GM04503 (cell line): ENCODE data around the gene VAV1.
A peak's percentile ranks its signal among the peaks of the same experiment; 100 is the strongest.
"Not testable (repeated sequence)": the region's sequence is repeated elsewhere in the genome, so short reads cannot be mapped to it uniquely, and the experiment has no call there.

ENCODE experiments used
- DNase-seq: peaks from one replicate; pipeline ENCODE4 v3.0.0-alpha.2; 2012; ENCODE audit warnings: low read depth

VAV1 gene

DNA sequence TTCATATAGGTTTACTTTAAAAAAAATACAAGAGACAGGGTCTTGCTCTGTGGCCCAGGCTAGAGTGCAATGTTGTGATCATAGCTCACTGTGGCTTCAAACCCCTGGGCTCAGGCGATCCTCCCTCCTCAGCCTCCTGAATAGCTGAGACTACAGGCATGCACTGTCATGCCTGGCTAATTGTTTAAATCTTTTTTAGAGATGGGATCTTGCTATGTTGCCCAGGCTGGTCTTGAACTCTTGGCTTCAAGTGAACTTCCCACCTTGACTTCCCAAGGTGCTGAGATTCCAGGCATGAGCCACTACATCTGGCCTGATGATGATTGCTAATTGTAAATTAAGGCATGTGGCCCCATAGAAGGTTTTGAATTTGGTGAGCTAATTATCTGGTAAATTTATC lies 79.5 kb downstream of the VAV1 start:
- no peak for DNase-seq

- no peak for DNase-seq
These were observed 81.4 kb downstream of the VAV1 start for GRCh38 chr19:6853868-6854267.

GRCh38 chr19:6854758-6855157 lies 82.2 kb downstream of the VAV1 start:
- DNase-seq, result no peak

GRCh38 chr19:6856749-6857372 lies 84.4 kb downstream of the VAV1 start:
- no peak for DNase-seq

- DNase-seq, result no peak
These were observed 89.3 kb downstream of the VAV1 start for GRCh38 chr19:6861683-6862286.

GRCh38 chr19:6862673-6863078 lies 90.2 kb downstream of the VAV1 start:
- DNase-seq, result peak; percentile 22

DNA sequence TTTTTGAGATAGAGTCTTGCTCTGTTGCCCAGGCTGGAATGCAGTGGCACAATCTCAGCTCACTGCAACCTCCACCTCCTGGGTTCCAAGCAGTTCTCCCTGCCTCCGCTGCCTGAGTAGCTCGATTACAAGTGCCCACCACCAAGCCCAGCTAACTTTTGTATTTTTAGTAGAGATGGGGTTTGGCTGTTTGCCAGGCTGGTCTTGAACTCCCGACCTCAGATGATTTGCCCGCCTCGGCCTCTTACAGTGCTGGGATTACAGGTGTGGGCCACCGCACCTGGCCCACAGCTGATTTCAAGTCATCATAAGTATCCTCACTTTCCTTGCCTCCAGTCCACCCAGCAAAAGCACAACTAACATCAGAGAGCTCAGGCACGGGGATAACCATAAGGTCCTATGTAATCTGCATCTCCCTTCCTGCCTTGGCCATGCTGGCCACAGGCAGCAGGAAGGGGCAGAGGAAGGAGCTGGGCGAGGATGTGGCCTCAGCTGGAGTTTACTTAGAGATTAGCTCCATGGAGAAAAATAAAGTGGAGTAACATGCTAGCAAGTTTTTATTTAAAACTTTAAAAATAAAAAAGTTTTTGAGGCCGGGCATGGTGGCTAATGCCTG lies 91.9 kb downstream of the VAV1 start:
- no peak for DNase-seq

GRCh38 chr19:6865849-6866248 lies 93.3 kb downstream of the VAV1 start:
- DNase-seq, result no peak

DNA sequence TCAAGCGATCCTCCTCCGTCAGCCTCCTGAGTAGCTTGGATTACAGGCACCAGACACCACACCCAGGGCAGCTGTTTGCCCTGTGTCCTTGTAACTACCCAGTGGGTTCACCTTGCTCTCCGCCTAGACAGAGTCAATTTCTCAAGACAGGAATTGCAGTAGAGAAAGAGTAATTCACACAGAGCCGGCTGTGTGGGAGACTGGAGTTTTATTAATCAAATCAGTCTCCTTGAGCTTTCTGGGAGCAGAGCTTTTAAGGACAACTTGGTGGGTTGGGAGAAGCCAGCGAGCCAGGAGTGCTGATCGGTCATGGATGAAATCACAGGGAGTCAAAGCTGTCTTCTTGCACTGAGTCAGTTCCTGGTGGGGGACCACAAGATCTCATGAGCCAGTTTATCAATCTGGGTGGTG lies 94.2 kb downstream of the VAV1 start:
- DNase-seq, result no peak

- no peak for DNase-seq
These were observed 95.8 kb downstream of the VAV1 start for GRCh38 chr19:6868351-6868750.

- not testable (repeated sequence) for DNase-seq
These were observed 96.8 kb downstream of the VAV1 start for GRCh38 chr19:6869151-6869882.

GRCh38 chr19:6873708-6874431 lies 101.4 kb downstream of the VAV1 start:
- no peak for DNase-seq

DNA sequence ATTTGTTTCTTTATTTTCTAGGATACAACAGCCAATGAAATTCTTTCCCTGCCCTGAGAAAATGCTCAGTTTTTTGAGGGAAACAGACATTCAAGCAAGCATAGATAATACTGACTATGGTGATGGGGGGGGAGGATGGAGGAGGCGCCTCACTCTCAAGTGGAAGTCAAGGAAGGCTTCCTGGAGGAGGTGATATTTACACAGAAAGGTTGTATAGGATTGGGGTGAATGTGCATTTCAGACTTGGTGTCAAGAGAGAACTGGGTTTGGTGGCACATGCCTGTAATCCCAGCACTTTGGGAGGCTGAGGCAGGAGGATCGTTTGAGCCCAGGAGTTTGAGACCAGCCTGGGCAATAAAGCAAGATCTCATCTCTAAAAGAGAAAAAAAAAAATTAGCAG lies 102.7 kb downstream of the VAV1 start:
- DNase-seq, result no peak

DNA sequence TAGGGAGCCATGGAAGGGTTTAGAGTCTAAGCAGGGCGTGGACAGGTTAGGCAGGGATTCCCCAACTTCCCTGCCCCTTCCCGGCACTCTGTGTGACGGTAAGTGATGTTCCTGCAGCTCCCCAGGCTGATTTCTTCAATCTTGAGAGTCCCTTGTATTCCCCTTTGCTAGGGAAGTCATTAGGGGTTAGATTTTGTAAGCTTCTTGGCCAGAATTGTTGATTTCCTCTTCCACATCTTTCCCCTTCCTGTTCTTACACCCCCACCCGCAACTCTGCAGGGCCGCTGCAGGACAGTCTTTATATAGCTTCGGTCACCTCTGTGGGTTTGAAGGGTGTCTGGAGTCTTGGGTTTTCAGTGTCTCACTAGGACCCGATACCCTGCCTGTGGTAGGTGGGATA lies 104.2 kb downstream of the VAV1 start:
- DNase-seq, result no peak

DNA sequence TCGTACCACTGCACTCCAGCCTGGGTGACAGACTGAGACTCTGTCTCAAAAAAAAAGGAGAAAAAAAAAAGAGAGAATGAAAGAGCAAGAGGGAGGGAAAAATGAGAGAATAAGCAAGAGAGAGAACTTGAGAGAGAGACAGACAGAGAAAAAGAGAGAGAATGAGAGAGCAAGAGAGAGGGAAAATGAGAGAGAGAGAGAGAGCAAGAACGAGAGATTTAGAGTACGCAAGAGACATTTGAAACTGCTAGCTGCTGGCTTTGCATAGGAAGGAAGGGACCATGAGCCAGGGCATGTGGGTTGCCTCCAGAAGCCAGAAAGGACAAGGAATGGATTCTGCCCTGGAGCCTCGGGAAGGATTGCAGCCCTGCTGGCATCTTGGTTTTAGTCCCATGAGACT lies 105.3 kb downstream of the VAV1 start:
- no peak for DNase-seq

- DNase-seq, result no peak
These were observed 113.9 kb downstream of the VAV1 start for GRCh38 chr19:6886277-6886897.

DNA sequence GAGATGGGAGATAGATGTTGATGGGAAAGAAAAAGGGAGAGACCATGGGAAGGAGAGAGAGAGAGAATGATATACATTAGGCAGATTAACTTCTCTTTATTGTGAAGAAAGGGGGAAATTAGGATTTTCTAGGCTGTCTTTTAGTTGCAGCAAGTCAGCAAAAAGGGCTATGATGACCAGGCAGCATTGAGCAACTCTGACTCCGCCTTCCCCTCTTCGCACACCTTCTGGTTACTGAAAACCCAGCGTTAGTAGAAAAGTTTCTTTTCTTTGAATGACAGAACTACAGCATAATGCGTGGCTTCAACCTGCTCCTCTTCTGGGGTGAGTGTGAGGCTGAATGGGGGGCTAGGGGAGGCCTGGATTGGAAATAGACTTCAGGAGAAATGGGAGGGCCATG lies 114.8 kb downstream of the VAV1 start, which contains the start of gene ADGRE1:
TSS of gene ADGRE1 (plus strand) at position 264 of the 400 bp plus-strand sequence. CDS start at position 294, 30 bp downstream.
- no peak for DNase-seq

DNA sequence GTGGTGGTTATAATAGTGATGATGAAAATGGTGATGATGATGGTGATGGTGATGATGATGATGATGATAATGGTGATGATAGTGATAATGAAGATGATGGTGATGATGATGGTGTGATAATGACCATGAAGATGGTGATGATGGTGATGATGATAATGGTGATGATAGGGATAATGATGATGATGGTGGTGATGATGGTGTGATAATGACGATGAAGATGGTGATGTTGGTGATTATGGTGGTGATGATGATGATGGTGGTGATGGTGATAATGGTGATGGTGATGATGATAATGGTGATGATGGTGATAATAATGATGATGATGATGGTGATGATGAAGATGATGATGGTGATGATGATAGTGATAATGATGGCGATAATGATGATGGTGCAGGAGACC lies 116.5 kb downstream of the VAV1 start:
- DNase-seq, result no peak

DNA sequence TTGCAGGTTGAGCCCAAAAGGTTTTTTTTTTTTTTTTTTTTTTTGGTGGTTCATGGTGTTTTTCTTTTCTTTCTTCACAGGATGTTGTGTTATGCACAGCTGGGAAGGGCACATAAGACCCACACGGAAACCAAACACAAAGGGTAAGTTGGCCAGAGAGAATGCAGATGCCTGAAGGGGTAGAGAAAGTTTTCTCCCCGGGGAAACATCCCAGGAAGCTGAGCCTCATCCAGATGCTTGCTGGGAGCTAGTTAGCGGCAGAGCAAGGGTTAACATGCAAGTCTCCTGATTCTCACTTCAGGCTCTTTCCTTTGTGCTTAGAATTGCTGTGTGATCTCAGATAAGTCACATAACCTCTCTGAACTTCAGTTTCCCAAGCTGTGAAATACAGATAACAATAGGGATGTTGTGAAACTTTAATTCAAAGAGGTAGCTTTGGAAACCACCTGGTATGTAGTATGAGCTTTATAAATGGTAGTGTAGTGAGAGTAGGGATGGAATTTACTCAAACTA lies 117.9 kb downstream of the VAV1 start:
- no peak for DNase-seq

- no peak for DNase-seq
These were observed 118.4 kb downstream of the VAV1 start for GRCh38 chr19:6890938-6891337.

DNA sequence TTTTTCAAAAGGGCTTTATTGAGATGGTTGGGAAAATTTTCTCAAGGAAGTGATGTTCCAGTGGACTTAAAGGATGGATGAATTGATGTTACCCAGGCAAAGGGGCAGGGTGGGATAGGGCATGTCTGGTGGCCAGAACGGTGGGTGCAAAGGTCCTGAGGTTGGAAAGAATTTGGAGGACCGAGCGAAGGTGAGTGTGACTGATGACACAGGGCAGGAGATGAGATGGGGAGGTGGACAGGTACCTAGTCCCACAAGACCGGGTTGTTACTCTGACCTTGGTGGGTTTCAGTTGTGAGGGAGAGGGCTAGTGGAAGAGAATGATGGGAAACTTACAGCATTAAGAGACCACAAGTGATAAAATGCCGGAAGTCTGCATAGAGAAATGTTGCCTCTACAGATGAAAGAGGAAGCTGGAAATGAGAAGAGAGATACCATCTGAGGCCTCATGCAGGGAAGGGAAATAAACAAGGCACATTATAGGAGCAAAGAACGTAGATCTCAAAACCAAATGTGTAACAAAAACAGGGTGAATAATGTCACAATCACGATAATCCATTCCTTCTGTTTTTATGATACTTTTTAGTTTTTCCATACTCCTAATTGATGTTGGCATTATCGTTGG lies 119.4 kb downstream of the VAV1 start:
- DNase-seq, result no peak
